CD14-positive monocyte (primary cell): ENCODE measurements around the gene HLA-DPA1. TPM values are rescaled to one million over a fixed set of nuclear protein-coding genes. Genes with fewer than 3 reads are reported as not detected.
A peak's percentile ranks its signal among the peaks of the same experiment; 100 is the strongest.

ENCODE experiments used
- DNase-seq, 3 donors: peaks; one replicate each; pipeline ENCODE4 v3.0.0-alpha.2; 2011 to 2022
- H2AFZ ChIP-seq: 2 replicates; pipeline ENCODE4 v1.6.0; 2012; ENCODE audit warnings: mild to moderate bottlenecking, low read depth, low read length, inconsistent platforms; ENCODE audit not compliant: insufficient read depth, poor library complexity, severe bottlenecking
- H3K27ac ChIP-seq, 2 donors: 1 replicate in 1 of 2; 2 replicates in 1 of 2; pipeline ENCODE4 v1.5.1; 2012 to 2013; ENCODE audit warnings: low read length in 2 of 2, control low read depth in 1 of 2, inconsistent platforms in 1 of 2, low read depth in 1 of 2, mild to moderate bottlenecking in 1 of 2
- H3K27me3 ChIP-seq, 2 donors: one replicate each; pipeline versions ENCODE4 v1.6.0 to v1.6.1; 2011 to 2013; ENCODE audit warnings: low read length in 2 of 2; ENCODE audit not compliant: control insufficient read depth in 2 of 2, insufficient read depth in 2 of 2
- H3K36me3 ChIP-seq, 2 donors: replicated peaks in 1 of 2; 1 replicate in 1 of 2; 2 replicates in 1 of 2; pipeline versions ENCODE4 v1.5.1 to v1.6.1; 2012 to 2013; ENCODE audit warnings: low read length in 2 of 2, control low read depth in 1 of 2, inconsistent platforms in 1 of 2, mild to moderate bottlenecking in 1 of 2; ENCODE audit not compliant: insufficient read depth in 2 of 2, control insufficient read depth in 1 of 2
- H3K4me1 ChIP-seq, 2 donors: 1 replicate in 1 of 2; 2 replicates in 1 of 2; pipeline versions ENCODE4 v1.5.1 to v1.6.1; 2012 to 2013; ENCODE audit warnings: low read length in 2 of 2, control low read depth in 1 of 2, inconsistent platforms in 1 of 2, mild to moderate bottlenecking in 1 of 2, moderate library complexity in 1 of 2; ENCODE audit not compliant: insufficient read depth in 2 of 2, control insufficient read depth in 1 of 2
- H3K4me2 ChIP-seq: replicated peaks from 2 replicates; pipeline ENCODE3; 2012; ENCODE audit warnings: low read length, moderate library complexity, mild to moderate bottlenecking; ENCODE audit not compliant: poor library complexity, severe bottlenecking; ENCODE audit errors: extremely low read depth
- H3K4me3 ChIP-seq, 3 experiments: fragments of 200-600 bp in 1 of 3; sonication (generic) in 1 of 3; replicated peaks in 1 of 3; 1 replicate in 2 of 3; 2 replicates in 1 of 3; pipeline ENCODE4 v1.5.1; 2011 to 2013; ENCODE audit warnings: low read length in 3 of 3, mild to moderate bottlenecking in 3 of 3, control low read depth in 2 of 3, low read depth in 2 of 3, inconsistent platforms in 1 of 3, moderate library complexity in 1 of 3
- H3K79me2 ChIP-seq: 2 replicates; pipeline ENCODE4 v1.6.0; 2012; ENCODE audit warnings: mild to moderate bottlenecking, control low read depth, inconsistent platforms, low read length, moderate library complexity; ENCODE audit not compliant: insufficient read depth
- H3K9ac ChIP-seq: 2 replicates; pipeline ENCODE4 v1.6.0; 2017; ENCODE audit warnings: low read length, mild to moderate bottlenecking; ENCODE audit not compliant: insufficient read depth, poor library complexity, severe bottlenecking
- H3K9me3 ChIP-seq, 2 donors: replicated peaks in 1 of 2; 1 replicate in 1 of 2; 2 replicates in 1 of 2; pipeline versions ENCODE4 v1.5.1 to v1.6.1; 2012 to 2013; ENCODE audit warnings: low read length in 2 of 2, control low read depth in 1 of 2; ENCODE audit not compliant: control insufficient read depth in 1 of 2, insufficient read depth in 1 of 2
- H4K20me1 ChIP-seq: 2 replicates; pipeline ENCODE4 v1.6.0; 2012; ENCODE audit warnings: mild to moderate bottlenecking, low read length, control low read depth, moderate library complexity; ENCODE audit not compliant: insufficient read depth
- H3K27ac Mint-ChIP-seq, 7 donors: one replicate each; pipeline ENCODE4 v1.8.0; 2020; ENCODE audit warnings: mild to moderate bottlenecking in 7 of 7, mixed read lengths in 7 of 7, moderate library complexity in 6 of 7, inconsistent platforms in 2 of 7
- H3K27me3 Mint-ChIP-seq, 3 donors: one replicate each; pipeline ENCODE4 v1.8.0; 2021 to 2022; ENCODE audit warnings: low read depth in 3 of 3, mild to moderate bottlenecking in 3 of 3, mixed read lengths in 3 of 3, moderate library complexity in 3 of 3, inconsistent platforms in 1 of 3
- H3K36me3 Mint-ChIP-seq, 2 donors: one replicate each; pipeline ENCODE4 v1.8.0; 2020; ENCODE audit warnings: mixed read lengths in 2 of 2, inconsistent platforms in 1 of 2, mild to moderate bottlenecking in 1 of 2
- H3K4me1 Mint-ChIP-seq: one replicate; pipeline ENCODE4 v1.8.0; 2020; ENCODE audit warnings: mild to moderate bottlenecking, mixed read lengths
- H3K4me3 Mint-ChIP-seq, 2 donors: one replicate each; pipeline ENCODE4 v1.8.0; 2020; ENCODE audit warnings: mild to moderate bottlenecking in 2 of 2, mixed read lengths in 2 of 2, moderate library complexity in 1 of 2
- H3K9me3 Mint-ChIP-seq, 7 donors: one replicate each; pipeline ENCODE4 v1.8.0; 2020 to 2022; ENCODE audit warnings: mixed read lengths in 7 of 7, mild to moderate bottlenecking in 6 of 7, moderate library complexity in 6 of 7, inconsistent platforms in 2 of 7
- CTCF ChIP-seq: fragments of 200-600 bp; IDR thresholded peaks from one replicate; pipeline ENCODE4 v1.8.0; 2022; ENCODE audit warnings: antibody characterized with exemption, mild to moderate bottlenecking
- WGBS: methylation state at CpG from one replicate; pipeline ENCODE4 v1.1.5; 2013; ENCODE audit warnings: missing lambda C conversion rate; ENCODE audit not compliant: insufficient coverage; 5-methylcytosine and 5-hydroxymethylcytosine counted together
- intact Hi-C, 2 donors: fragments of 100-400 bp; cut with micrococcal nuclease; formaldehyde crosslinking; loops; one replicate each; pipeline versions ENCODE4 v1.15.0 to v1.15.1; 2023
- polyA plus RNA-seq, 3 donors: library from polyadenylated mRNA; depleted of rRNA in 1 of 3; unstranded in 2 of 3; stranded (reverse) in 1 of 3; fragments of 300-500 nt in 2 of 3; fragments of >200 nt in 1 of 3; fragmentation: Illumina TruSeq in 2 of 3; gene quantifications; 1 replicate in 2 of 3; 2 replicates in 1 of 3; pipeline ENCODE4 v1.2.3, GENCODE V29; 2012 to 2021

The HLA-DPA1 gene
- polyA plus RNA-seq, 3 donors: 578 to 1,024 (median 796) TPM

GRCh38 chr6:33069021-33069738, 4.3 kb downstream of the HLA-DPA1 start:
- H3K79me2 ChIP-seq: peaks cover 48% of the 10 kb centered on the region
- no peak overlapping the region for H3K4me2 ChIP-seq
- no peak for DNase-seq
- H2AFZ ChIP-seq: no peak overlapping the region
- H3K36me3 ChIP-seq: peaks cover 58 to 63% of the 10 kb centered on the region in 2 donors
- no peak overlapping the region for H3K4me3 Mint-ChIP-seq
- TF ChIP-seq CTCF: no peak
- no peaks in the 10 kb centered on the region for H3K9me3 ChIP-seq
- H3K9ac ChIP-seq: no peak overlapping the region
- peaks cover 64 to 80% of the 10 kb centered on the region in 2 donors for H3K36me3 Mint-ChIP-seq
- no peak overlapping the region for H3K4me3 ChIP-seq
- H3K4me1 ChIP-seq: peaks cover 36 to 39% of the 10 kb centered on the region in 2 donors
- peak overlapping the region in 5 of 7 donors; percentile 1 to 48 (median 5) for H3K27ac Mint-ChIP-seq
- WGBS: 100% methylated on average over 4 of the region's 10 CpGs
- intact Hi-C loops: no loop called here
- no peaks in the 10 kb centered on the region for H3K27me3 Mint-ChIP-seq
- no peak overlapping the region for H3K27ac ChIP-seq
- peaks cover 70% of the 10 kb centered on the region for H3K4me1 Mint-ChIP-seq
- peaks cover 0 to 15% (median 6%) of the 10 kb centered on the region in 7 donors for H3K9me3 Mint-ChIP-seq
- H4K20me1 ChIP-seq: peaks cover 8% of the 10 kb centered on the region
- H3K27me3 ChIP-seq: no peaks in the 10 kb centered on the region

GRCh38 chr6:33066917-33067521, 6.4 kb downstream of the HLA-DPA1 start:
- no peak overlapping the region for H3K4me2 ChIP-seq
- Mint-ChIP-seq H3K9me3 (peaks cover 0 to 18% (median 10%) of the 10 kb centered on the region in 7 donors), H3K4me1 (peaks cover 63% of the 10 kb centered on the region), H3K27me3 (no peaks in the 10 kb centered on the region), H3K4me3 (no peak overlapping the region), H3K27ac (no peak overlapping the region), H3K36me3 (peaks cover 71 to 80% of the 10 kb centered on the region in 2 donors)
- no peak overlapping the region for H3K4me3 ChIP-seq
- H3K36me3 ChIP-seq: peaks cover 58 to 63% of the 10 kb centered on the region in 2 donors
- no peak for DNase-seq
- H3K9me3 ChIP-seq: no peaks in the 10 kb centered on the region
- peaks cover 21 to 25% of the 10 kb centered on the region in 2 donors for H3K4me1 ChIP-seq
- H3K27me3 ChIP-seq: no peaks in the 10 kb centered on the region
- WGBS: no CpG with 5 or more reads among the region's 3 CpGs
- no peak for TF ChIP-seq CTCF
- intact Hi-C loops: no loop called here
- H2AFZ ChIP-seq: no peak overlapping the region
- H4K20me1 ChIP-seq: peaks cover 8% of the 10 kb centered on the region
- peaks cover 32% of the 10 kb centered on the region for H3K79me2 ChIP-seq
- H3K9ac ChIP-seq: no peak overlapping the region
- no peak overlapping the region for H3K27ac ChIP-seq
